HCT116 (cell line): ENCODE measurements around the gene GLT8D2. TPM values are rescaled to one million over a fixed set of nuclear protein-coding genes. Genes with fewer than 3 reads are reported as not detected.

Source experiments
- ATAC-seq: fragments of 200-7000 bp; cut with Tn5 transposase; 2 replicates; pipeline ENCODE4 v1.9.1; 2020; ENCODE audit warnings: mild to moderate bottlenecking, moderate library complexity
- BruUV-seq: library from RNA; stranded (reverse); fragments of 400-500 nt; replicated peaks from 2 replicates; lab custom pipeline; 2021; lab: Mats Ljungman, UMichigan
- CTCF ChIA-PET: fragments of 300-600 bp; sonication (Branson Sonifier 250); formaldehyde crosslinking; loops from one replicate; lab custom pipeline; 2021; ENCODE audit warnings: antibody characterized with exemption; lab: Charles Lee
- POLR2A ChIA-PET: fragments of 300-600, 350-600 bp; sonication (Branson Sonifier 250); formaldehyde crosslinking; loops from one replicate; lab custom pipeline; 2021; ENCODE audit warnings: antibody characterized with exemption; lab: Charles Lee
- RAD21 ChIA-PET, 2 experiments: fragments of 300-600 bp; sonication (Branson Sonifier 250); formaldehyde crosslinking; loops; one replicate each; lab custom pipeline; 2023; ENCODE audit warnings: low total read pairs in 2 of 2; ENCODE audit not compliant: uncharacterized antibody in 2 of 2, unreplicated experiment in 2 of 2, low non-redundant PET in 1 of 2; lab: Charles Lee
- DNase-seq: peaks from one replicate; pipeline ENCODE4 v3.0.0-alpha.2; 2010; ENCODE audit warnings: low read depth, low spot score
- H2AFZ ChIP-seq: fragments of 200-600 bp; shearing (Covaris generic), sonication (generic); 2 replicates; pipeline ENCODE4 v1.6.1; 2017; ENCODE audit warnings: low read depth, mixed run types, mixed read lengths, antibody characterized with exemption, low read length; ENCODE audit not compliant: poor library complexity, severe bottlenecking
- H3K27ac ChIP-seq: 2 replicates; pipeline ENCODE4 v1.5.1; 2012; ENCODE audit warnings: low read depth, low read length
- H3K27me3 ChIP-seq: fragments of 200-600 bp; sonication (generic); 2 replicates; pipeline ENCODE4 v1.6.1; 2016; ENCODE audit warnings: mixed run types, low read length, mixed read lengths; ENCODE audit not compliant: insufficient read depth
- H3K36me3 ChIP-seq, 2 experiments: fragments of 200-500 bp in 1 of 2; fragments of 200-600 bp in 1 of 2; sonication (Bioruptor generic) in 1 of 2; sonication (generic) in 1 of 2; 2 replicates each; pipeline versions ENCODE4 v1.5.1 to v1.6.1; 2014 to 2016; ENCODE audit warnings: low read length in 2 of 2, inconsistent platforms in 1 of 2, mixed read lengths in 1 of 2, mixed run types in 1 of 2; ENCODE audit not compliant: insufficient read depth in 2 of 2, control insufficient read depth in 1 of 2
- H3K4me1 ChIP-seq, 2 experiments: fragments of 200-600 bp in 1 of 2; sonication (generic) in 1 of 2; 2 replicates each; pipeline versions ENCODE4 v1.5.1 to v1.6.1; 2012 to 2017; ENCODE audit warnings: low read length in 2 of 2, inconsistent platforms in 1 of 2, mild to moderate bottlenecking in 1 of 2, mixed read lengths in 1 of 2, mixed run types in 1 of 2, moderate library complexity in 1 of 2; ENCODE audit not compliant: insufficient read depth in 2 of 2, control insufficient read depth in 1 of 2
- H3K4me2 ChIP-seq: fragments of 200-600 bp; sonication (generic); 2 replicates; pipeline ENCODE4 v1.6.1; 2017; ENCODE audit warnings: mixed run types, low read length, mixed read lengths
- H3K4me3 ChIP-seq, 2 experiments: fragments of 200-600 bp in 1 of 2; sonication (generic) in 1 of 2; replicated peaks in 1 of 2; 2 replicates each; pipeline ENCODE4 v1.5.1; 2011 to 2016; ENCODE audit warnings: low read length in 2 of 2, control low read depth in 1 of 2, low read depth in 1 of 2, mild to moderate bottlenecking in 1 of 2, mixed read lengths in 1 of 2, mixed run types in 1 of 2
- H3K79me2 ChIP-seq: fragments of 200-600 bp; sonication (generic); 2 replicates; pipeline ENCODE4 v1.6.1; 2017; ENCODE audit warnings: mild to moderate bottlenecking, mixed run types, low read length, moderate library complexity, mixed read lengths; ENCODE audit not compliant: insufficient read depth
- H3K9ac ChIP-seq: fragments of 200-600 bp; sonication (generic); 2 replicates; pipeline ENCODE4 v1.6.1; 2016; ENCODE audit warnings: low read length, mixed read lengths
- H3K9me2 ChIP-seq: fragments of 200-600 bp; sonication (generic), shearing (Covaris generic); 2 replicates; pipeline ENCODE4 v1.6.1; 2017; ENCODE audit warnings: mixed run types, mild to moderate bottlenecking, moderate library complexity; ENCODE audit not compliant: insufficient read depth
- H3K9me3 ChIP-seq, 2 experiments: fragments of 200-500 bp in 1 of 2; fragments of 200-600 bp in 1 of 2; sonication (Bioruptor generic) in 1 of 2; sonication (generic) in 1 of 2; 2 replicates each; pipeline ENCODE4 v1.6.1; 2014 to 2017; ENCODE audit warnings: low read length in 2 of 2, mixed read lengths in 2 of 2, inconsistent platforms in 1 of 2, low read depth in 1 of 2, mild to moderate bottlenecking in 1 of 2, mixed run types in 1 of 2, moderate library complexity in 1 of 2; ENCODE audit not compliant: control insufficient read depth in 1 of 2, insufficient read depth in 1 of 2
- H4K20me1 ChIP-seq: fragments of 200-600 bp; sonication (generic), shearing (Covaris generic); 2 replicates; pipeline ENCODE4 v1.6.1; 2017; ENCODE audit warnings: mixed run types, mild to moderate bottlenecking, moderate library complexity; ENCODE audit not compliant: insufficient read depth
- ATF3 ChIP-seq: IDR thresholded peaks from 2 replicates; pipeline ENCODE4 v1.6.1; 2012
- EZH2 ChIP-seq: fragments of 200-600 bp; sonication (generic); IDR thresholded peaks from 2 replicates; pipeline ENCODE4 v1.6.1; 2017; ENCODE audit warnings: antibody characterized with exemption, mixed run types
- EZH2phosphoT487 ChIP-seq: fragments of 200-600 bp; IDR thresholded peaks from 2 replicates; pipeline ENCODE4 v1.6.1; 2018; ENCODE audit warnings: antibody characterized with exemption, borderline replicate concordance
- MAX ChIP-seq: IDR thresholded peaks from 2 replicates; pipeline ENCODE4 v1.6.1; 2012
- REST ChIP-seq: IDR thresholded peaks from 2 replicates; pipeline ENCODE4 v1.6.1; 2012; ENCODE audit warnings: low read depth
- SP1 ChIP-seq: IDR thresholded peaks from 2 replicates; pipeline ENCODE4 v1.6.1; 2012; ENCODE audit warnings: low read depth
- YY1 ChIP-seq: IDR thresholded peaks from 2 replicates; pipeline ENCODE4 v1.6.1; 2011; ENCODE audit warnings: low read length, low read depth, moderate library complexity, mild to moderate bottlenecking; ENCODE audit not compliant: insufficient replicate concordance; ENCODE audit errors: extremely low read depth
- ZFX ChIP-seq: fragments of 450-650 bp; IDR thresholded peaks from 2 replicates; pipeline ENCODE4 v1.6.1; 2017
- ZNF274 ChIP-seq: fragments of 200-500 bp; sonication (Bioruptor generic); IDR thresholded peaks from 2 replicates; pipeline ENCODE4 v1.6.1; 2014; ENCODE audit warnings: mild to moderate bottlenecking, low read depth, low read length, inconsistent platforms
- intact Hi-C: fragments of 100-400 bp; cut with micrococcal nuclease; formaldehyde crosslinking; loops from 2 replicates; pipeline ENCODE4 v1.10.0; 2022
- total RNA-seq: library from RNA; stranded (reverse); gene quantifications from one replicate; pipeline ENCODE4 v1.2.1, GENCODE V29; 2021; ENCODE audit not compliant: unreplicated experiment

GLT8D2 gene
- total RNA-seq, 1 experiment from 2014 or later: 4.8 TPM

- no peaks in the 10 kb centered on the region for H3K27me3 ChIP-seq
- no peaks in the 10 kb centered on the region for H3K4me1 ChIP-seq
- no peak overlapping the region for H2AFZ ChIP-seq
- DNase-seq (no peak), ATAC-seq (no peak)
- no TSS peak for BruUV-seq
- no peak for TF ChIP-seq ZFX
- TF ChIP-seq YY1: no peak
- TF ChIP-seq EZH2phosphoT487: no peak
- no peak for TF ChIP-seq ZNF274
- no peak for TF ChIP-seq ATF3
- no peak for TF ChIP-seq EZH2
- no peak for TF ChIP-seq MAX
- TF ChIP-seq REST: no peak
- no peak for TF ChIP-seq SP1
- intact Hi-C loops: no loop called here
- H3K4me3 ChIP-seq: no peak overlapping the region
- no peaks in the 10 kb centered on the region for H4K20me1 ChIP-seq
- ChIA-PET CTCF (interaction anchor here (2.6 kb wide), 1 partner anchor 25 kb away, joined by 6 read pairs; no protein-coding TSS in a partner anchor), RAD21 (no interaction called here), POLR2A (no interaction called here)
- H3K4me2 ChIP-seq: no peak overlapping the region
- no peaks in the 10 kb centered on the region for H3K9me3 ChIP-seq
- no peaks in the 10 kb centered on the region for H3K9me2 ChIP-seq
- no peak overlapping the region for H3K27ac ChIP-seq
- no peaks in the 10 kb centered on the region for H3K36me3 ChIP-seq
- H3K79me2 ChIP-seq: no peaks in the 10 kb centered on the region
- no peak overlapping the region for H3K9ac ChIP-seq
Observed at GRCh38 chr12:104083769-104084475, 33.9 kb upstream of the GLT8D2 start.
